HK-2 (cell line): Measurements from ENCODE around the gene MAPKAPK5.
A peak's percentile ranks its signal among the peaks of the same experiment; 100 is the strongest.
"Not testable (repeated sequence)": the region's sequence is repeated elsewhere in the genome, so short reads cannot be mapped to it uniquely, and the experiment has no call there.

Source experiments
- DNase-seq: peaks from one replicate; pipeline ENCODE4 v3.0.0-alpha.2; 2018; ENCODE audit not compliant: unreplicated experiment

Gene MAPKAPK5

DNA sequence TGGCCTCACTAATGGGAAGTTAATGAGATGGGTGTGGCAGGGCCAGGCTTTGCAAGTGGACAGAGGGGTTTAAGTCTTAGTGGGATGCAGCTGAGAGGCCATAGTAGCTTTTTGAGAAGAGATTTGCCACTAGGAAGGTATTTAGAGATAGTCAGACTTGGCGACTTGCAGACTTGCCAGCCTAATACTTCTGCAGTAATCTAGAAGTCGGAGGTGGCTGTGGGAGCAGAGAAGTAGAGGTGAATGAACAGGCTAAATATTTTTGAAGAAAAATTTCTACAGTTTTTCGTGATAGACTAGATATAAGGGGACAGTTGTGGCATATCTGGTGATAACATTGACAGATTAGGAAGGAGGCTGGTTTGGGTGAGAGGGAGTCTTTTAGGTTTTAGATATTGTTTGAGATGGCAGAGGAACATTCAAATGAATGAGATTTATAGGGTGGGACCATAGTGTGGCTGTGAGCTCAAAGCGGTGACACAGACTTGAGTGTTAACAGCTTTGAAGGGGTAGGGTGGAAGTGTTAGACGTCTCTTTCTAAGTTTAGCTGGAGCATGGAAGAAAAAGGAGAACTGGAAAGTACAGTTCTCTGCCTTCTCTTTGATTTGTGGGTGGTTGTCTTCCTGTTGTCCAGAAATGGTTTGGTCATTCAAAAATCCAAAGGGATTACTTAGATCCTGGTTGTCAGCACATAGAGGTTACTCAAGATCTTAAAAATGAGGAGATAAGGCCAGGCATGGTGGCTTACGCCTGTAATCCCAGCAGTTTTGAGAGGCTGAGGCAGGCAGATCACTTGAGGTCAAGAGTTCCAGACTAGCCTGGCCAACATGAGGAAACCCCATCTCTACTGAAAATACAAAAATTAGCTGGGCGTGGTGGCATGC lies 44.9 kb downstream of the MAPKAPK5 start:
- DNase-seq = no peak

DNA sequence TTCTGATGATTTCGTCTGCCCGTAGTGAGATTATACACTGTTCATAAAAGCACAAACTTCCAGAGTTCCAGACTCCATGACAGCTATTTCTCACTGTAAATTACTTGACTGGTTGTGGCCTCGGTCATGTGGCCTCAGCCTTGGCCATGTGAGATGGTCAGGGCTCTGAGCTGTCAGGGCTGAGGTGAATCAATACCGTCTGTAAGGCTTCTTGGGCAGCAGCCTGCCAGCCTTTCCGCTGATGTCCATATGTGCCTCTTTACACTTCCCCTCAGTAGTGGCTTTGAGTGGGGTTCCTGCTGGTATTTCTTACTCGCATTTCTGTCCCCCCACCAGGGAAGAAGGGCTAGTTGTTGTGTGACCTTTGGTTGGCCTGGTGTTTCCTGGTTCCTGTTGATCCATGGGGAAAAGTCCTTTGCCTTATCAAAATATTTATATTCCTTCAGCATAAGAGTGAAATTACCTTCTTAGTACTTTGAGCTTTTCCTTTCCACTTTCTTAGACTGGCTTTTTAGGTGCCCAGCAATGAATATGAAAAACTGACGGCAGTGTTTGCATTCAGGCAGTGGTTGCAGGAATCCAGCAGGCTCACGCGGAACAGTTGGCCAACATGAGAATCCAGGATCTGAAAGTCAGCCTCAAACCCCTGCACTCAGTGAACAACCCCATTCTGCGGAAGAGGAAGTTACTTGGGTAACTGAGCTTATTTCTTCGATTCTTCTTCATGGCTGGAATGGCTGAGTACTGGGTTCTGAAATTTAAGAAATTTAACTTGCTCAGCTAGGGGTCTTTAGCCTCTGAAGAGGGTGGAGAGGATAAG lies 46.1 kb downstream of the MAPKAPK5 start:
- DNase-seq = no peak

DNA sequence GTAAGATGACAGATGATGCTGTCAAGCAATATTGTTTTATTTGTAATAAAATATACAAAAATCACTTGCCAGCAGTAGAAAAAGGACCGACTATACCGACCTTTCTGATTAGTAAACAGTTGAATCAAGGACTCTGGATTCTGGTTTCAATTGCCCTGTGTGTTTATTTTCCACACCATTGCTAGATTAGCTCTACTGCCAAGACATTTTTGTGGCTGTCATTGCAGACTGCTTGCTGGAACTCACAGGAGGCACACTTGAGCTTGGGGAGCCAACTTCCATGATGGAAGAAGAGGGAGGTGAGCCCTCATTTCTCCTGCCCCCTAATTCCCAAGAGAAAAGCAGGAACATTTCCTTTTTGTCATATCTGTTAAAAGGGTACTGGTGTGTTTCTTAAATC lies 51.3 kb downstream of the MAPKAPK5 start:
- DNase-seq = no peak

DNA sequence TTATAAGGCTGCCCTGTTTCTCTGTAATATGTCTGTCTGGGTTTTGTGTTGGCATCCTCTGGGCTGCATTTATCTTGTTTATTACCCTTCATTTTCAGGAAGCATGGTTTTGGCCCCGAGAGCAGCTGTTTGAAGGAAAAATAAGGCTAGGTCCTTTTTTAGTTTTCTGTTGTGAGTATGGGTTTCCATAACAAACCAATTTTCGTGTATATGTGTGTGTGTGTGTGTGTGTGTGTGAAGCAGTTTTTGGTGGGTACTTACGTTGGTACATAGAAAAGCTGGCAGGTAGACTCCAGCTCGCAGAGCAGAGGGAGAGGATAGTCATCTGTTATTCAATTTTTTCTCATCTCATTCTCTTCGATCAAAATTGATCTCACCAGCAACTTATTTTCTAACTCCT lies 52.5 kb downstream of the MAPKAPK5 start:
- DNase-seq = no peak

DNA sequence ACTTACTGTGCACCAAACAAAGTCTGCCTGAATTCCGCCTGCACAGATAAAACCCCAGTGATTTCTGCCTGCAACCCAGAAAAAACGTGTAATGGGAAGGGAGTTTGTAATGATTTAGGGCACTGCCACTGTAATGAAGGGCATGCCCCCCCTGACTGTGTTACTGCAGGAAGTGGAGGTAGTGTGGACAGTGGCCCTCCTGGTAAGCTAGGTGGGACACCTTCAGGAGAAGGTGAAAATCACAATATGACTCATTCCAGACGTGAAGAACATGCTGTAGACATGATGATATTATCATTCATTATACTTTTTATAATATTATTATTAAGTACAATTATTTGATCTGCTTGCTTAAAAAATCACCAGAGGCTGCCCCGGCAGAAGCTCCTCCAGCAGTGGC lies 59.2 kb downstream of the MAPKAPK5 start:
- no peak for DNase-seq

DNA sequence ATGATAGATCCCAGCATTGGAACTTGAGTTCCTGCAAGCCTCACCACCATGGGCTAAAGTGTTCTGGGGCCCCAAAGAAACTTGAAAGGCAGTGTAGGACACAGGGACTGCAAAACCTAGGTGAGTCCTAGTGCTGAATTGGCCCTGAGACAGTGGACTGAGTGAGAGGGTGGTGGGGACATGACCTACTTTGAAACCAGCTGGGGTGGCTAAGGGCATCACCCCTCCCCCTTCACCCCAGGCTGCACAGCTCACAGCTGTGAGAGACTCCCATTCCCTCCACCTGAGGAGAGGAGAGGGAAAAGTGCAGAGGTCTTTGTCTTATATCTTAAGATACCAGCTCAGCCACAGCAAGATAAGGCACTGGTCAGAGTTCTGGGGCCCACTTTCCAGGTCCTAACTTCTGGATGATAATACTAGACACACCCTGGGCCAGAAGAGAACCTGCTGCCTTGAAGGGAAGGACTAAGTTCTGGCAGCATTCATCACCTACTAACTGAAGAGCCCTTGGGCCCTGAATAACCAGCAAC lies 62.5 kb downstream of the MAPKAPK5 start:
- no peak for DNase-seq

DNA sequence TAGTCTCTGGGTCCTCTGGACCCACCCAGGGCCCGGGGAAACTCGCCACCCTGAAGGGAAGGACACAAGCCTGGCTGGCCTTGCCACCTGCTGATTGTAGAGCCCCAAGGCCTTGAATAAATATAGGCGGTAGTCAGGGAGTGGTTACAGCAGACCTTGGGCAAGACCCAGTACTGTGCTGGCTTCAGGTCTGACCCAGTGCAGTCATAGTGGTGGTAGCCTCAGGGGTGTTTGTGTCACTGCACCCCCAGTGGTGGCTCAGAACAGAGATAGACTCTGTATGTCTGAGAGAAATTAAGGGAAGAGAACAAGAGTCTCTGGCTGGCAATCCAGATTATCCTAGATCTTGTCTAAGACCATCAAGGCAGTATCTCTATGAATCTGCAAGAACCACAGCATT lies 63.5 kb downstream of the MAPKAPK5 start:
- DNase-seq = no peak

DNA sequence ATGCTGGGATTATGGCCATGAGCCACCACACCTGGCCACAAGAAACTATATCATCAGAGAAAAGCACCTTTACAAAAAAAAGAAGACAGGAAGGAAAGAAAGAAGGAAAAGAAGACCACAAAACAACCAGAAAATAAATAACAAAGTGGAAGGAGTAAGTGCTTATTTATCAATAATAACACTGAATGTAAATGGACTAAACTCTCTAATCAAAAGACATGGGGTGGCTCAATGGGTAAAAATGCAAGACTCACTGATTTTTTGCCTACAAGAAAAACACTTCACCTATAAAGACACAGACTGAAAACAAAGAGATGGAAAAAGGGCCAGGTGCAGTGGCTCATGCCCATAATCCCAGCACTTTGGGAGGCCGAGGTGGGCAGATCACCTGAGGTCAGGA lies 65.7 kb downstream of the MAPKAPK5 start:
- no peak for DNase-seq

DNA sequence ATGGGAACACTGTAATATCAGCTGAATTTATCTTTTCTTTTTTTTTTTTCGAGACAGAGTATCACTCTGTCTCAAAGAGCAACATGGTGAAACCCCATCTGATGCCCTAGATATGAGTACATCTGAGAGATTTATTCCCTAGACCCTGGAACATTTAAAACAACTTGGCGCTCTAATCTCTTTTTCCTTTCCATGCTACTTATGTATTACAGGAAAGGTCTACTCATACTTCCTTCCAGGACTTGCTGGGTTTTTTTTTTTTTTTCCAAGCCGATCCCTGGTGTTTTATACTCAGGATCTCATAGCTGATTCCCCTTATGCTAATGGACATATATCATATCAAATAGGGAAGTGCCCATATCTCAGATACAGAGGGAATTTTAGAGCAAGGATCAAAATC lies 83.1 kb downstream of the MAPKAPK5 start:
- no peak for DNase-seq

DNA sequence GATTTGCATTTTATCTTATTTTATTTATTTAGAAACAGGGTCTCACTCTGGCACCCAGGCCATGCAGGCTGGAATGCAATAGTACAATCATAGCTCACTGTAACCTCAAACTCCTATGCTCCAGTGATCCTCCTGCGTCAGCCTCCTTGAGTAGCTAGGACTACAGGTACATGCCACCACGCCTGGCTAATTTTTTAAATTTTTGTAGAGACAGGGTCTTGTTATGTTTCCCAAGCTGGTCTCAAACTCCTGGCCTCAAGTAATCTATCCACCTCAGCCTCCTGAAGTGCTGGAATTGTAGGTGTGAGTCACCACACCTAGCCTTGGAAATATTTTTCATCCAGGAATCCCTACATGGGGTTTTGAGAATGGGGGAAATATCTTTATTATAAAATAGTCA lies 84.6 kb downstream of the MAPKAPK5 start:
- no peak for DNase-seq

DNA sequence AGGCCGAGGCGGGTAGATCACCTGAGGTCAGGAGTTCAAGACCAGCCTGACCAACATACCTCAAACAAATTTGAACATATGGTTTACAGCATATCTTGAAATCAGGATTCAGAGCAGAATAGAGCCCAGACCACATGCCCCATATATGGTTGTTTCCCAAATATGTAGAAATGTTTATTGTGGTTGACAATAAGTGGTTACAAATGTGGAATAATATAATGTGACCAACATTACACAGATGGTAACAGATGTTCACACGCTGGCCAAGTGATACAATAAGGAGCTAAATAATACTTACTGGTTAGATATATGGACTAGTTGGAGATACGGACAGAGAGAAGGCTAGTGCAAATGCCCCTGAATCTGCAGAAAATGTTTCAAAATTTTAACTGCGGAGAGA lies 85.3 kb downstream of the MAPKAPK5 start:
- DNase-seq = no peak

DNA sequence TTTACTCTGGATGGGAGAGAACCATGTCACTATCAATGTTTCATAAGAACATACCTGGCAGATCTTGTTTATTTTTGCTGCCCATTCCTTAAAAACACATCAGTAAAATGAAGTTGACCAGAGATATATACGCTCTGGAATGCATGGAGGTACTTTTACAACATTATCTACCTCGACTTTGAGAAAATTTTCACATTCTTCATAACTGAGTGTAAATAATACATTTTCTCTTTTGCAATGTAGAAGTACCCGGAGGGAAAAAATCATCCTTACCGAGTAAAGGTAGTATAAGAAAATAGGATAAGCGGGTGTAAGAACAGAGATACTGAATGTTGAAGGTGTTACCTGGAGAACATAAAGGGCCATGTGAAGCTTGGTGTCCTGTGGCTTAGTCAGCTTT lies 90.2 kb downstream of the MAPKAPK5 start:
- no peak for DNase-seq

DNA sequence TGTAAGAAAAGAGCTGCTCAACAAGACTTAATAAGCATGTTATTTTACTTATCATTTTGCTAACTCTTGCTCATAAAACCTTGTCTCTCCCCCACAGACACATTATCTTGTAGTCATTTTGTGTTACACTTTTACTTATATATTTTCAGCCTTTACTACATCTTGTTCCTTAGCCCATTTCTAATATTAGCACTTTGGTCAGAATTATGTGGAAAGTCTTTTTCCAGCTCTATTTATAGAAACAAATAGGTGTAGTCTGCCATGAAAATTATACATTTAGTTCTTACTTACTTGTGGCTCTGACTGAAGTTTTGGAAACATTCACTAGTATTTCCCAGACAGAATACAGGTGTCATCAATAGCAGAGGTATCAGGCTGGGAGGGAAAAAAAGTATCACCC lies 94.8 kb downstream of the MAPKAPK5 start:
- DNase-seq = no peak

DNA sequence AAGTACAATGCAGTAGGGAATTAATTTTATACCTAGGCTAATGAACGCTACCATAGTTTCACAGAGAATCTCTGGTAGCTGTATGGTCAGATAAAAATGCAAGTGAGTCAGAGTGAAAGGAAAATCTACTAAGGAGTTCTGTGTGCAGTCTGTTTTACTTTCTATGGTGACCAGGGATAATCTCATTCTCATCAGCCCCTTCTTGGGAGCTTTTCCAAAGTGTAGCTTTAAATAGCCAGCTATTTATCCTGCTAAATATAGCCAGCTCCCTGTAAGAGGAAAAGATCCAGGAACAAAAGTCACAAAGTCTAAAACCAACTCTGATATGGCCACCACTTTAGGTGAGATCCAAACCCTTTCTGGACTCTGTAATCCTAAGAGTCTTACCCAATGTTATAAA lies 95.4 kb downstream of the MAPKAPK5 start:
- no peak for DNase-seq

DNA sequence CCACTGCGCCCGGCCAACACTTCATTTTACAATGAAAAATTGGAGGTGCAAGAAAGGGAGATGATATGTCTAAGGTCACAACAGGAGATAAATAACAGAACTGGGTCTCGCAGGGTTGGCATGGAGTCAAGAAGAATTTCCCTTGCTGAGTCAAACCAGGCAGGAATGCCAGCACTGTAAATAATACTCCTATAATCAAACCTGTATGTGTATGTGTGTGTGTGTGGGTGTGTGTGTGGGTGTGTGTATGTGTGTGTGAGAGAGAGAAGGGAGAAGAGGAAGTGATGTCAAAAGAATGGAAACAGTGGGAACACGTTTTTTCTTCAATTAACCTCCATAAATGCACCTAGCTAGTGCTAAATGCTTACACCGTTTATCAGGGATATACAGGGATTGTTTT lies 100.5 kb downstream of the MAPKAPK5 start:
- DNase-seq = peak; percentile 41

DNA sequence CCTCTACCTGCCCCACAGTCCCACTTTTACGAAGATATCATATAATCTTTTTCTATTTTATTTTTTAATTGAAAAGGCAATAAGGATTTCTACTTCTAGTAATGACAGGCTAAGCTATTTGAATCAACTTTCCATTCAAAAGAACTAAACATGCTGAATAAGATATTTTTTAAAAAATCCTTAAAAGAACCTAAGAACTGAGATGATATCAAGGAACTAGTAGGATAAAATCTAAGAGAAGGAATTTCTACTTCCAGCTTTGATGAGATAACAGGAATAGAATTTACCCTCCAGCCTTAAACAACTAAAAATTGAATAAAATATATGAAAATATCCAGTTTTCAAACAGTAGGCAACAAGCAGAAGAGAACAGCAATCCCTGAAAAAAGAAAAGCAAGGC lies 101.9 kb downstream of the MAPKAPK5 start:
- no peak for DNase-seq

DNA sequence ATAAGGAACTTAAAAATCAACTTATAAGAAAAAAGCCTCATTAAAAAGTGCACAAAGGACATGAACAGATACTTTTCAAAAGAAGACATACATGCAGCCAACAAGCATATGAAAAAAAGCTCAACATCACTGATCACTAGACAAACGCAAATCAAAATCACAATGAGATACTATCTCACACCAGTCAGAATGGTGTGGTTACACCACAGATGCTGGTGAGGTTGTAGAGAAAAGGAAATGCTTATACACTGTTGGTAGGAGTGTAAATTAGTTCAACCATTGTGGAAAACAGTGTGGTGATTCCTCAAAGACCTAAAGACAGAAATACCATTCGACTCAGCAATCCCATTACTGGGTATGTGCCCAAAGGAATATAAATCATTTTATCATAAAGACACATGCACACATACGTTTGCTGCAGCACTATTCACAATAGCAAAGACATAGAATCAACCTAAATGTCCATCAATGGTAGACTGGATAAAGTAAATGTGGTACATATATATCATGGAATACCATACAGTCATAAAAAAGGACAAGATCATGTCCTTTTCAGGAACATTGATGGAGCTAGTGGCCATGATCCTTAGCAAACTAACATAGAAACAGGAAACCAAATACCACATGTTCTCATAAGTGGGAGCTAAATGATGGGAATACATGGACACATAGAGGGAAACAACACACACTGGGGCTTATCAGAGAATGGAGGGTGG lies 109.1 kb downstream of the MAPKAPK5 start:
- DNase-seq = not testable (repeated sequence)
